ENCODE measurements around the gene PRCP. TPM values are rescaled to one million over a fixed set of nuclear protein-coding genes. Genes with fewer than 3 reads are reported as not detected.

The PRCP gene
- total RNA-seq, 1 donor from 2014 or later: 282 TPM

GRCh38 chr11:82869657-82870056 lies 30.6 kb downstream of the PRCP start:
- no peak for DNase-seq

- peak; percentile 91 for DNase-seq
Observed at GRCh38 chr11:82867495-82868082, 32.6 kb downstream of the PRCP start.

DNA sequence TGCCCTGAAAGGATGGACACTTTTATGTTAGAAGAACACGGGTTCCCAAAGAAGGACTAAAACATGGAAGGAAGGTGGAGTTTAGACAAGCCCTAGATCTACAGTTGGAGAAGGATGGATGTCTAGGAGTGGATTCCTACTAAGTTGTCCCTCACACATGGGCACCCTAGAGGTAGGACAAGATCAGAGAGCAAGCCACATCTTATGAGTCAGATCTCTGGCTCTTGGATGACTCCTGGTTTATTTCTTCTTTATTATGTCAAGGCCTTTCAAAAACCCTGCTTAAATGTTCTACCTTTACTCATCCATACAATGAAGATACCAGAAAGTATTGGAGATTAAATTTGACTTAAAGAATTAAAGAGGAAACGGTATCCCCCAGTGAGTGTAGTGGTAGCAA lies 34.4 kb downstream of the PRCP start:
- DNase-seq: no peak

DNA sequence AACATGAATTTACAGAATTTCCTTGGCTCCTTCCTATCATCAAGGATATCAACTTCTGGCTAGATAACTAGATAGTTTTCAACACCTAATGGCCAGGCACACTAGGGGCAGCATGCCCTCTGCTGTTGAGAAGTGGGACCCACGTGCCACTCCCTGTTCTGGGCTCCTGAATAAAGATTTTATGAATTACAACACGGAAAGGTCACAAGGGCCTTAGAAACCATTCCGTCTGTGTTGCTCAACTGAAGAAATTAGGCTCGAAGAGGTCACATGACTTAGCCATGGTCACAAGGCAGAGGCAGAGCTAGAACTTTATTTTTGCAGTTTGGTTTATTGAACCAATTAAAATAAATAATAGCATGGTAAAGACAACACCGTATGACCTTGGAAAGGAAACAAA lies 36.0 kb downstream of the PRCP start:
- peak; percentile 83 for DNase-seq

GRCh38 chr11:82863209-82863608 lies 37.0 kb downstream of the PRCP start:
- DNase-seq: no peak

DNA sequence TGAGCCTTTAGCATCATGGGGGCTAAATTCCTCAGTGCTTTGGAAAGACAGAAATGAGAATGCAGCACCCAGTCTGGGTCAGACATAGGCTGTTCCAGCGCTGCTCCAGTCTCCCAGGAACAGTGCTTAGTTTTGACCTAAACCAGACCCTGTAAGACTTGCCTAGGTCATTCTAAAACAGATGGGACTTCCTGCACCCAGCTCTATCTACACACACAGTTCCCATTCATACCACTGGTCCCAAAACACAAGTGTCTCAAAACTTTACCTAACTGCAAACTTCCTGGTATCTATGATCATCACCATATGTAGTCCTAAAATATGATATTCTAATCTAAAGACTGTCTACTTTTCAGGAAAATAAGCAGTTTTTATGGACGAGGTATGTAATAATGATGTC lies 37.9 kb downstream of the PRCP start:
- DNase-seq: no peak

DNA sequence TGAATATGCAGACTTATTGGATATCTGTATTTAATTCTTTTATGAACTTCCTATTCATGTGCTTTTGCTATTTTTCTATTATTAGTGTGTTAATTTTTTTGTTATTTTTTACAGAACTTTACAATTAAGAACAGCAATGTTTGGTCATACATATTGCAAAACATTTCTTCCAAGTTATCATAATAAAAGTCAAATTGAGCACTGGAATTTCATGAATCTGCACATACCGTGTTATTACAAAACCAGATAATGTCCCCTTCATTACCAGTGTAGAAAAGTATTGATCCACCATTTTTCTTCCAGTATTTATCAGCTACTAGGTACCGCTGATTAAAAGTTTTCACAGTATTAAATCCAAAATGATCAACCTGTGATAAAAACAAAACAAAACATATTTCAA lies 40.5 kb downstream of the PRCP start:
- no peak for DNase-seq

- peak; percentile 84 for DNase-seq
Observed at GRCh38 chr11:82858556-82859091, 41.6 kb downstream of the PRCP start.

GRCh38 chr11:82858133-82858532 lies 42.1 kb downstream of the PRCP start:
- no peak for DNase-seq

- no peak for DNase-seq
Observed at GRCh38 chr11:82857145-82857544, 43.1 kb downstream of the PRCP start.

- DNase-seq: no peak
Observed at GRCh38 chr11:82855616-82856015, 44.6 kb downstream of the PRCP start.

GRCh38 chr11:82854916-82855315 lies 45.3 kb downstream of the PRCP start:
- peak; percentile 31 for DNase-seq

DNA sequence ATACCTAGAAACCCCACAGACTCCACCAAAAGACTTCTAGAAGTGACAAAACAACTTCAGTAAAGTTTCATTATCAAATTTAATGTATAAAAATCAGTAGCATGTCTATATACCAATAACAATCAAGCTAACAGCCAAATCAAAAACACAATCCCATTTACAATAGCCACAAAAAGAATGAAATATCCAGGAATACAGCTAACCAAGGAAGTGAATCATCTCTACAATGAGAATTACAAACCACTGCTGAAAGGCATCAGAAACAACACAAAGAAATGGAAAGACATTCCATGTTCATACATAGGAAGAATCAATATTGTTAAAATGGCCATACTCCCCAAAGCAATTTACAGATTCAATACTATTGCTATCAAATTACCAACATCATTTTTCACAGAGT lies 46.0 kb downstream of the PRCP start:
- peak; percentile 60 for DNase-seq

- no peak for DNase-seq
Observed at GRCh38 chr11:82848829-82849228, 51.4 kb downstream of the PRCP start.

GRCh38 chr11:82845356-82846353 lies 54.6 kb downstream of the PRCP start:
- no peak for DNase-seq

DNA sequence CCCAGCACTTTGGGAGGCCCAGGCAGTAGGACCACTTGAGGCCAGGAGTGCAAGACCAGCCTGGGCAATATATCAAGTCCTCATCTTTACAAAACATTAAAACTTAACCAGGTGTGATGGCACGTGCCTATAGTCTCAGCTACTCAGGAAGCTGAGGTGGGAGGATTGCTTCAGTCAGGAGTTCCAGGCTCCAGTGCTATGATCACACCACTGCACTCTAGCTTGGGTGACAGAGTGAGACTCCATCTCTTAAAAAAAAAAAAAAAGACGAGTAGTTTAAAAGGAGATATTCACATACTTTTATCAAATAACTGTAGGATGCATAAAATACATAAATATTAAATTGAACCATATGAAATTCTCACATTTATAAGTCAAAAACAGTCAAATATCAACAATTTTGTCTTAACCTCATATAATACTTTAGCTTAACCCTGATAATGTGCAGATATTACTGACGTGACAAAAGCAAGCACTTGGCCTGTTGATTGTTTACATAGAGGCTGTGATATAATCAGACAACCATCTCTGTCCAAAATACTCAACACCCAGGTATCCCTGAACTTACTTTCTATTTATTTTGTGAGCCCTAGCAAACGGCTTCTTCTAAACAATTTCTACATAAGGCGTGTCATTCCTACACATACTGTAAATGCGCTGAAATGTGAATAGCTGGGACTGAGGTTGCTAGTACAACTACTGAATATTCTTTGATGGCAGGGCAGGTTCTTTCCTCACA lies 57.0 kb downstream of the PRCP start:
- DNase-seq: no peak

- no peak for DNase-seq
Observed at GRCh38 chr11:82842019-82842418, 58.2 kb downstream of the PRCP start.

- DNase-seq: no peak
Observed at GRCh38 chr11:82837650-82838049, 62.6 kb downstream of the PRCP start.

- no peak for DNase-seq
Observed at GRCh38 chr11:82832983-82833382, 67.2 kb downstream of the PRCP start.

GRCh38 chr11:82831364-82831763 lies 68.9 kb downstream of the PRCP start:
- peak; percentile 4 for DNase-seq

- no peak for DNase-seq
Observed at GRCh38 chr11:82830746-82831145, 69.5 kb downstream of the PRCP start.

DNA sequence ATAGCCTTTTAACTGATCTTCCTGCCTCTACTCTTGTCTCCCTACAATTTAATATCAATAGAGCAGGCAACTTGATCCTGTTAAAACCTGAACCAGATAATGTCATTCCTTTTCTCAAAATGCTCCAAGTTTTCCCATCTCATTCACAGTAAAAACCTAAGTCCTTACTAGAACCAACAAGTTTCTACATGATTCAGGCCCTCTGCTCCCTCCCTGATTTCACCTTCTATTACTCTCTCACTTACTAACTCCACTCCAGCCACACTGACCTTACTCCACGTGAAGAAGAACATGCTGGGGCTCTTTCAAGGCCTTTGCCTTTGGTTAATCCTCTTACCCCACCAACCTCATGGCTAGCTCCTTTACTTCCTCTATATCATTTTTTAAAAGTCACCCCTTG lies 71.1 kb downstream of the PRCP start:
- DNase-seq: no peak

DNA sequence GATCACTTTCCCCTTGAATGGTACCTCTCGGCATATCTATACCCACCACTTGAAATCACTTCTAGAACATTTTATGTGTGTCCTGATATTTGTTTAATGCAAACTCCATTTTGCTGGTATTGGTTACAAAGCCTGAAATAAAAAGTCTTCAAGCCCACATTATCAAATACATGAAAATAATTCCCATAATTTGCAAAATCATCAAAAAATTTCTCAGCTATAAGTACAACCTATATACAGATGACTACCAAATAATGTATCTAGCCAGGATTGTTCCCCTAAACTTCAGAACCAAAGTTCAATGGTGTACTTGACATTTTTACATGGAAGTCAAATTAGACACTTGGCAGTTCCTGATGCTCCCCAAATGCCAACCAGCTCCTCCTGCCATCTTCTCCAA lies 71.8 kb downstream of the PRCP start:
- no peak for DNase-seq

Data from dermis blood vessel endothelial cell (primary cell).